ENCODE results near the gene RERE. TPM values are rescaled to one million over a fixed set of nuclear protein-coding genes. Genes with fewer than 3 reads are reported as not detected.

Gene RERE
- total and polyA plus RNA-seq, 2 experiments from 2014 or later: 148 to 170 TPM

- Histone ChIP-seq H3K9me2 (ENCODE audit: insufficient read depth) (no peaks in the 10 kb centered on the region), H3F3A (replicated peaks; ENCODE audit: low read depth) (peaks cover 21% of the 10 kb centered on the region; the same call in 1 of the 2 replicates), H3K79me2 (replicated peaks; ENCODE audit: insufficient read depth) (no peaks in the 10 kb centered on the region), H3K4me2 (no peak overlapping the region), H3K27me3 (ENCODE audit: insufficient read depth) (no peaks in the 10 kb centered on the region), H2AFZ (no peak overlapping the region), H3K27ac (ENCODE audit: low read depth) (no peak overlapping the region), H3K36me3 (ENCODE audit: insufficient read depth) (peaks cover 5% of the 10 kb centered on the region; the same call in 1 of the 2 replicates), H4K20me1 (replicated peaks; ENCODE audit: insufficient read depth) (peaks cover 15% of the 10 kb centered on the region; the same call in 1 of the 2 replicates), H3K4me1 (ENCODE audit: insufficient read depth) (peaks cover 7% of the 10 kb centered on the region; the same call in 1 of the 2 replicates), H3K4me3 (no peak overlapping the region)
- Mint-ChIP-seq H3K4me1 (peaks cover 18% of the 10 kb centered on the region), H3K36me3 (ENCODE audit: low read depth) (peaks cover 54% of the 10 kb centered on the region), H3K27ac (no peak overlapping the region; the same call in none of the 2 replicates), H3K4me3 (no peak overlapping the region; the same call in 2 of the 3 replicates), H3K27me3 (ENCODE audit: insufficient read depth, low read depth, poor library complexity) (peaks cover 8% of the 10 kb centered on the region), H3K9me3 (no peaks in the 10 kb centered on the region)
- no peak for ATAC-seq
- TF ChIP-seq ZNF331 (CRISPR knock-in tag; IDR thresholded peaks at IDR 0.05; ENCODE audit: low read depth): no peak
- no peak for TF ChIP-seq EZH2phosphoT487 (IDR thresholded peaks at IDR 0.05; ENCODE audit: unreplicated experiment)
- no peak for TF ChIP-seq ZNF462 (CRISPR knock-in tag; IDR thresholded peaks at IDR 0.05)
- no peak for TF ChIP-seq JUNB (IDR thresholded peaks at IDR 0.05; ENCODE audit: unreplicated experiment)
- TF ChIP-seq EZH2 (IDR thresholded peaks at IDR 0.05; ENCODE audit: low read depth, unreplicated experiment): no peak
- TF ChIP-seq ETS1 (IDR thresholded peaks at IDR 0.05): no peak
- TF ChIP-seq, protein P1, sequence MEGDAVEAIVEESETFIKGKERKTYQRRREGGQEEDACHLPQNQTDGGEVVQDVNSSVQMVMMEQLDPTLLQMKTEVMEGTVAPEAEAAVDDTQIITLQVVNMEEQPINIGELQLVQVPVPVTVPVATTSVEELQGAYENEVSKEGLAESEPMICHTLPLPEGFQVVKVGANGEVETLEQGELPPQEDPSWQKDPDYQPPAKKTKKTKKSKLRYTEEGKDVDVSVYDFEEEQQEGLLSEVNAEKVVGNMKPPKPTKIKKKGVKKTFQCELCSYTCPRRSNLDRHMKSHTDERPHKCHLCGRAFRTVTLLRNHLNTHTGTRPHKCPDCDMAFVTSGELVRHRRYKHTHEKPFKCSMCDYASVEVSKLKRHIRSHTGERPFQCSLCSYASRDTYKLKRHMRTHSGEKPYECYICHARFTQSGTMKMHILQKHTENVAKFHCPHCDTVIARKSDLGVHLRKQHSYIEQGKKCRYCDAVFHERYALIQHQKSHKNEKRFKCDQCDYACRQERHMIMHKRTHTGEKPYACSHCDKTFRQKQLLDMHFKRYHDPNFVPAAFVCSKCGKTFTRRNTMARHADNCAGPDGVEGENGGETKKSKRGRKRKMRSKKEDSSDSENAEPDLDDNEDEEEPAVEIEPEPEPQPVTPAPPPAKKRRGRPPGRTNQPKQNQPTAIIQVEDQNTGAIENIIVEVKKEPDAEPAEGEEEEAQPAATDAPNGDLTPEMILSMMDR (conservative IDR thresholded peaks at IDR 0.05; ENCODE audit: low read depth in 2 of 2): no peak
- TF ChIP-seq CREB1 (CRISPR knock-in tag; IDR thresholded peaks at IDR 0.05; ENCODE audit: low read depth): no peak
- no peak for TF ChIP-seq NANOG (IDR thresholded peaks at IDR 0.05; ENCODE audit: borderline replicate concordance)
- no peak for TF ChIP-seq REST (IDR thresholded peaks at IDR 0.05; ENCODE audit: unreplicated experiment)
- no peak for TF ChIP-seq POLR2AphosphoS5 (IDR thresholded peaks at IDR 0.05; ENCODE audit: low read depth)
- TF ChIP-seq ZNF114 (CRISPR knock-in tag; IDR thresholded peaks at IDR 0.05): no peak
- no peak for TF ChIP-seq STAT1 (IDR thresholded peaks at IDR 0.05; ENCODE audit: unreplicated experiment)
- no peak for DNase-seq (ENCODE audit: low spot score)
Measured at GRCh38 chr1:8356256-8357209, 460.9 kb downstream of the RERE start.
